ENCODE results near the gene ITGA8.

DNA sequence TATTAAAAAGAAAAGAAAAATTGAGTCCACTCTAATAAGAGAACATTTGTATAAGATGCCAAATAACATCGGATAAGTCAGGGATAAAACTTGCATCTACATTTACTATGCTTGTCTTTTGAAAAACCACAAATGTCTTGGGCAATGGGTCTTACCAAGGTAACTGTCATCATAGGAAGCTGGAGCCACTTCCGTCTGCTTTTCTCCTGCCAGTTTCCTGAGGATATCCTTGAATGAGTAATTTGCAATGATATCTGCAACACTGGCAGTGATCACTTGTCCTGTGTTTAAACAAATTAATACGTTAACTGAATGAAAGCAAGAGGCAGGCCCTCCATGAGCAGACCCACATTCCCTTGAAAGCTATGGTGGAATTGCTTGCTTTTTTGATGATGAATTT is 47.3 kb downstream of the ITGA8 start:
- TF ChIP-seq, protein P1, sequence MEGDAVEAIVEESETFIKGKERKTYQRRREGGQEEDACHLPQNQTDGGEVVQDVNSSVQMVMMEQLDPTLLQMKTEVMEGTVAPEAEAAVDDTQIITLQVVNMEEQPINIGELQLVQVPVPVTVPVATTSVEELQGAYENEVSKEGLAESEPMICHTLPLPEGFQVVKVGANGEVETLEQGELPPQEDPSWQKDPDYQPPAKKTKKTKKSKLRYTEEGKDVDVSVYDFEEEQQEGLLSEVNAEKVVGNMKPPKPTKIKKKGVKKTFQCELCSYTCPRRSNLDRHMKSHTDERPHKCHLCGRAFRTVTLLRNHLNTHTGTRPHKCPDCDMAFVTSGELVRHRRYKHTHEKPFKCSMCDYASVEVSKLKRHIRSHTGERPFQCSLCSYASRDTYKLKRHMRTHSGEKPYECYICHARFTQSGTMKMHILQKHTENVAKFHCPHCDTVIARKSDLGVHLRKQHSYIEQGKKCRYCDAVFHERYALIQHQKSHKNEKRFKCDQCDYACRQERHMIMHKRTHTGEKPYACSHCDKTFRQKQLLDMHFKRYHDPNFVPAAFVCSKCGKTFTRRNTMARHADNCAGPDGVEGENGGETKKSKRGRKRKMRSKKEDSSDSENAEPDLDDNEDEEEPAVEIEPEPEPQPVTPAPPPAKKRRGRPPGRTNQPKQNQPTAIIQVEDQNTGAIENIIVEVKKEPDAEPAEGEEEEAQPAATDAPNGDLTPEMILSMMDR (IDR thresholded peaks at IDR 0.05), result no peak
- TF ChIP-seq POLR2A (IDR thresholded peaks at IDR 0.05), result no peak

All from heart left ventricle (tissue), 13 donors.